Activated CD4-positive, alpha-beta T cell treated with anti-CD3 and anti-CD28 coated beads, Interleukin-2, Interleukin-4, amounts not matched to agents 100 ng/mL and 50 ng/mL, durations not matched to agents 16 hours and 8 hours (primary cell): ENCODE measurements around the gene UCP3.

Experiments
- DNase-seq: peaks from one replicate; pipeline ENCODE4 v3.0.0-alpha.2; 2020; ENCODE audit warnings: low spot score

UCP3 gene

DNA sequence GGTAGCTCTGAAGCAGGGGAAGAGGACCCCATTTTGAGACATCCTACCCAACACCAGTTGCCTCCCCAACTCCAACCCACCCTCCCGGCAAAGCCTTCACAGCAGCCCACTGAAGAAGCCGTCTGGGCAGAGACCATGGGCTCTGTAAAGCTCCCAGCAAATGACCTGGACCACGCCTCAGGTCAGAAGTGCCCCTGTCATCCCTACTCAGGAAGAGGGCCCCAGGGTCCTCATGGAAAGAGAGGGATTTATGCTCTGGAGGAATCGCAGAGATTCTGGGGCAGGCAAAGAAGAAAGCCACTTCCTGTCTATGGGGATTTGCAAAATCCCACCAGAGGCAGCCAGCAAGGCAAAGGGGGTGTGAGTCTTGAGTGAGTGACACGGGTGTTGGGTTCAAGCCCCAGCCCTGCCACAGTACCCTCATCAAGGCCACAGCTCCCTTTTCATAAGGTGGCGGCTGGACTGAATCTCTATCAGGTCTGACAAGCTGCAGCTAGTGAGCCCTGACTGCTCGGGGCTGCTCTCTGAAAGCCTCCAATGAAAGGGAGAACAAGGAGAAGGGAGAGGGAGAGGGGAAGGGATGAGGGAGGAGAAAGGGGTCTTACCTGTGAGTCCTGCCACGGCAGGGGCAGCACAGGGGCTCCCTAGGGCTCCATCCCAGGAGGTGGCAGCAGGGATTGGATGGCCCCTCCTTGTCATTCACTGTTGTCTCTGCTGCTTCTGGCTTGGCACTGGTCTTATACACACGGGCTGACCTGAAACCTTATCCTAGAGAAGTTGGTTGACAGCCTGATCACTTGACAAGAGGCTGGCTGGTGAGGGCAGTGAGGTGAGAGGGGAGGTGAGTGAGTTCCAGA is at the start of gene UCP3:
UCP3 (minus strand) TSS at position 713 of the 857 bp plus-strand sequence. CDS start 2,043 bp downstream, outside the sequence.
- DNase-seq: no peak

GRCh38 chr11:74057249-74058151 is 48.6 kb upstream of the UCP3 start:
- no peak for DNase-seq

- DNase-seq: no peak
These were observed 47.1 kb upstream of the UCP3 start for GRCh38 chr11:74055938-74056337.

GRCh38 chr11:74050465-74050864 is 41.6 kb upstream of the UCP3 start:
- DNase-seq: no peak

- DNase-seq: no peak
These were observed 40.1 kb upstream of the UCP3 start for GRCh38 chr11:74048993-74049392.

GRCh38 chr11:74044538-74044937 is 35.7 kb upstream of the UCP3 start:
- no peak for DNase-seq

- no peak for DNase-seq
These were observed 34.6 kb upstream of the UCP3 start for GRCh38 chr11:74043450-74043849.

- DNase-seq: no peak
These were observed 28.4 kb upstream of the UCP3 start for GRCh38 chr11:74037309-74037708.

DNA sequence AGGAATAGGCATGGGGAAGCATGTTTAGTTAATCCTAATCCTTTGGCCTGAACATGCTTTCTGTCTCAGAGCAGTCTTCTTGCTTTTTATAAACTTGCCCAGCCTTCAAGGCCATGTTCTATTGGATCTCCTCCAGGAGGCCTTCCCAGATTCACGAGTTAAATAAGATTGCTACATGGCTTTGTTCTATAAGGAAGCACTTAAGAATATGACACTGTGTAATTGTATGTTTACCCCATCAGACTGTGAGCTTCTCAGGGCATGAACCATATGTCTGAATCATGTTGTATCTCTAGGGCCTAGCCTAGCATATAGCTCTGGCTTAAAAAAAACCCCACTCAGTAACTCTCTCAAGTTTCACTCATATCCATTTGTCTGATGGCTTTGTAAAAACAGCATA is 26.4 kb upstream of the UCP3 start:
- no peak for DNase-seq

DNA sequence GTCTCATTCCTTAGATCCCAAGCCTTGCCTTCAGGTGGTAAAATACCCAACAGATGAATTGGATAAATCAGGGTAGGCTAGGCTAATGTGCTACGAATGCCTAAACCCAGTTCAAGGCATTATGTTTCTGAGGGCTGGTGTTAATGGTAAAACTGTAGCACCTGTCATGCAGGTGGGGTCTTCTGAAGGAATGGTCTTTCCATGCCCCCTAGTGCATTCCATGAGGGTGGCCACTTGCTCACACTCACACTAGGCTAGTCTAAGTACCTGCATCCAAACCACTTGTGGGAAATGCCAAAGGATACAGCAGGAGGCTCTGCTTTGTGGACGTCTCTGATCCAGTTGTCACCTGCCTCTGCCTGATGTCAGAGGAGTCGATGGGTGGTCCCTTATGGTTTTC is 24.2 kb upstream of the UCP3 start:
- DNase-seq: no peak

- no peak for DNase-seq
These were observed 22.1 kb upstream of the UCP3 start for GRCh38 chr11:74030723-74031676.

DNA sequence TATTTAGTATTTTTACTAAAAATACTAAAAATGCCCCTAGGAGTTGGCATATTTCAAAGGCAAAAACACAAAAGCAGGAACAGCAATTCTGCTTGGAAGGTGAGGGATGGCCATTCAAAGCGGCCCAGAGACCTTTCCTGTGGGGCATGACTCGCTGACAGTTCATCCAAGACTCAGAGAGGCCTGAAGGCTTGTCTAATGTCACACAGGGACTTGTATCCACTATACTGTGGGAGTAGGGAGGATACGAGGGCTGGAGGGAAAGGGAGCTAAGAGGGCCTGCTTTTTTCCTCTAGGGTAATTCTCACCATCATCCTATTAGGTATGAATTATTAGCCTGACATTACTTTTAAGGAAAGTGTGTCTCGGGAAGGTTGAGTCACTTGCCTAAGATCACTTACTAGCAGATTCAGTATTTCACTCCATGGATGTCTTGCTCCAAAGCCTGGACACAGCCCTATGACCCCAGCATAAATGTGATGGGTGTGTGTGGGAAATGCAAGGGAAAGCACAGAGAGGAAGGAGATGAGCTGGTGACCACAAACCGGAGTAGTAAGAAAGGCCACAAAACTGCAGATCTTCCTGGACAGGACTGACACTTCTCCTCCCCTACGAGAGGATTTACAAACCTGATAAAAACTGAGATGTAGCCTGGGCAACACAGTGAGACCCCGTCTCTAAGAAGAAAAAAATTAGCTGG is 16.7 kb upstream of the UCP3 start:
- peak; percentile 50 for DNase-seq

DNA sequence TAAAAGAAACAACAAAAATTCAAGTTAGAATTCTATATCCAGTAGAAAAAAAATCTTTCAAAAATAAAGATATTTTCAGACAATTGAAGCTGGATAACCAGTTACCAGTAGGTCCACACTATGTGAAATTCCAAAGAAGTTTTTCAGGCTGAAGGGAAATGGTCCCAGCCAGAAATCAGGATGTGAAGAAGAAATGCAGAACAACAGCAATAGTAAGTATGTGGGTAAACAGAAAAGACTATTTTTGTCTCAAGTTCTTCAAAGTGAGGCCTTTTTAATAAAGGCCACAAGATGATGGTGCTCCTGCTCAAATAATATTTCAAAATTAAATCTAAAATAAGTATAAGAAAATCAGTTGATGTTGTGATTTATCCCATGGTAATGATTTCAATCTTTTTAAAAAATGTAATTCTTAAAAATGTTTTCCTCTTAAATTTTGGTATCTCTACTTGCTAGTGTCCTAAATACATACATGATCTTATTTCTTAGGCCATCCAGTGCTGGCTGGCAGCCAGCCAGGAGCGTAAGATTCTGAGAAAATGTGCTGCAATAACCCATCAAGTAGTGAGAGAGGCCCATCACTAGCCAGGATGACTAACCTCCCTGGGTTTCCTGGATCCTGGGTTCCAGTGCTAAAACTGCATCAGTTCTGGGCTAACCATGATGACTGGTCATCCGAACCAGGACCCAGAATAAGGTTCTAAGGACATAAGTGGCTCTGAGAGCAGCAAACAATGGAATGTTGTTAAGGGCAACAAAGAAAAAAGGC is 15.6 kb upstream of the UCP3 start:
- peak; percentile 76 for DNase-seq

GRCh38 chr11:74023276-74023675 is 14.4 kb upstream of the UCP3 start:
- DNase-seq: no peak

GRCh38 chr11:74022546-74022945 is 13.7 kb upstream of the UCP3 start:
- no peak for DNase-seq

- DNase-seq: no peak
These were observed 13.1 kb upstream of the UCP3 start for GRCh38 chr11:74021998-74022397.

- peak; percentile 47 for DNase-seq
These were observed 11.7 kb upstream of the UCP3 start for GRCh38 chr11:74020539-74020938.

DNA sequence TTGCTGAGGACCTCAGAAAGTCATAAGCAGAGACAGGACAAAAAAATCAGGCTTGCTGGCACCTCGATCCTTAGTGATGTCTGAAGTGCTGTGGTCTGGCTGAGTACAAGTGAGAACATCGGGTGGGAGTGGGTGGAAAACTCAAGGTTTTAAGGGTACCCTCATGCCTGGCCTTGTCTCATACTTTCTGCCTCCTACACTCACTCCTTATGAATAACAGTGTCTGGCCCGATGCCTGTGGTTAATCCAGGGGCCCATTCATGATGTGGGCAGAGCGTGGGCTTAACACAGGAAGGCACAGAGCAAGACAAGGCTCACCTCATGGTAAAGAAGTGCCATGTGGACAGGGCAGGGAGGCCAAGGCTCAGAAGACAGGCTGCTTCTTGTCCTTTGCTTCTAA is 11.0 kb upstream of the UCP3 start:
- DNase-seq: peak; percentile 74

GRCh38 chr11:74019104-74019738 is 10.3 kb upstream of the UCP3 start:
- no peak for DNase-seq
